ENCODE measurements around the gene C14orf93. TPM values are rescaled to one million over a fixed set of nuclear protein-coding genes. Genes with fewer than 3 reads are reported as not detected.

C14orf93 gene
- total RNA-seq, 1 donor from 2014 or later = 14.0 TPM

- H3K27me3 Mint-ChIP-seq (ENCODE audit: low read depth) = no peaks in the 10 kb centered on the region
- no peaks in the 10 kb centered on the region for H3K9me3 Mint-ChIP-seq
- H3K36me3 Mint-ChIP-seq = peaks cover 29% of the 10 kb centered on the region
- no peak for DNase-seq (ENCODE audit: low spot score in 2 of 2, unreplicated experiment in 2 of 2)
- TF ChIP-seq CTCF (IDR thresholded peaks at IDR 0.05; ENCODE audit: unreplicated experiment) = no peak
- no peak overlapping the region for H3K4me3 Mint-ChIP-seq
- H3K27ac Mint-ChIP-seq = peak overlapping the region; percentile 41
- H3K4me1 Mint-ChIP-seq = peaks cover 16% of the 10 kb centered on the region
These were observed 14.7 kb upstream of the C14orf93 start for GRCh38 chr14:23024612-23025075.

- no peaks in the 10 kb centered on the region for H3K9me3 Mint-ChIP-seq
- H3K36me3 Mint-ChIP-seq = peaks cover 24% of the 10 kb centered on the region
- no peak for DNase-seq (ENCODE audit: low spot score in 2 of 2, unreplicated experiment in 2 of 2)
- H3K27ac Mint-ChIP-seq = peak overlapping the region; percentile 61
- H3K27me3 Mint-ChIP-seq (ENCODE audit: low read depth) = no peaks in the 10 kb centered on the region
- no peak overlapping the region for H3K4me3 Mint-ChIP-seq
- H3K4me1 Mint-ChIP-seq = peaks cover 16% of the 10 kb centered on the region
- TF ChIP-seq CTCF (IDR thresholded peaks at IDR 0.05; ENCODE audit: unreplicated experiment) = no peak
These were observed 13.8 kb upstream of the C14orf93 start for GRCh38 chr14:23023795-23024152.

GRCh38 chr14:23023022-23023794 is 13.3 kb upstream of the C14orf93 start:
- no peak for DNase-seq (ENCODE audit: low spot score in 2 of 2, unreplicated experiment in 2 of 2)
- H3K27me3 Mint-ChIP-seq (ENCODE audit: low read depth) = no peaks in the 10 kb centered on the region
- no peak overlapping the region for H3K4me3 Mint-ChIP-seq

GRCh38 chr14:23021889-23022442 is 12.0 kb upstream of the C14orf93 start:
- Mint-ChIP-seq H3K27me3 (ENCODE audit: low read depth) (no peaks in the 10 kb centered on the region), H3K9me3 (no peaks in the 10 kb centered on the region), H3K4me3 (no peak overlapping the region), H3K4me1 (peaks cover 16% of the 10 kb centered on the region), H3K27ac (no peak overlapping the region), H3K36me3 (peaks cover 17% of the 10 kb centered on the region)
- TF ChIP-seq CTCF (IDR thresholded peaks at IDR 0.05; ENCODE audit: unreplicated experiment) = no peak
- no peak for DNase-seq (ENCODE audit: low spot score in 2 of 2, unreplicated experiment in 2 of 2)

More at GRCh38 chr14:23023022-23023794, 13.3 kb upstream of the C14orf93 start:
- H3K4me1 Mint-ChIP-seq = peaks cover 16% of the 10 kb centered on the region
- H3K9me3 Mint-ChIP-seq = no peaks in the 10 kb centered on the region
- H3K36me3 Mint-ChIP-seq = peaks cover 22% of the 10 kb centered on the region
- H3K27ac Mint-ChIP-seq = no peak overlapping the region
- TF ChIP-seq CTCF (IDR thresholded peaks at IDR 0.05; ENCODE audit: unreplicated experiment) = no peak

GRCh38 chr14:23021434-23021833 is 11.5 kb upstream of the C14orf93 start:
- H3K4me3 Mint-ChIP-seq = no peak overlapping the region
- no peaks in the 10 kb centered on the region for H3K9me3 Mint-ChIP-seq
- H3K27me3 Mint-ChIP-seq (ENCODE audit: low read depth) = no peaks in the 10 kb centered on the region
- TF ChIP-seq CTCF (IDR thresholded peaks at IDR 0.05; ENCODE audit: unreplicated experiment) = no peak
- H3K36me3 Mint-ChIP-seq = peaks cover 17% of the 10 kb centered on the region
- H3K4me1 Mint-ChIP-seq = peaks cover 16% of the 10 kb centered on the region
- DNase-seq (ENCODE audit: low spot score in 2 of 2, unreplicated experiment in 2 of 2) = no peak
- H3K27ac Mint-ChIP-seq = no peak overlapping the region
